Colonic mucosa (tissue), 4 donors: ENCODE measurements around the gene IL12RB1. TPM values are rescaled to one million over a fixed set of nuclear protein-coding genes. Genes with fewer than 3 reads are reported as not detected.

Source experiments
- DNase-seq: peaks from one replicate; pipeline ENCODE4 v3.0.0-alpha.2; 2020
- H3K27ac ChIP-seq: fragments of 200-600 bp; one replicate; pipeline ENCODE4 v1.8.0; 2021
- H3K27me3 ChIP-seq: fragments of 200-600 bp; one replicate; pipeline ENCODE4 v1.8.0; 2021
- H3K36me3 ChIP-seq: fragments of 200-600 bp; one replicate; pipeline ENCODE4 v1.8.0; 2021
- H3K4me1 ChIP-seq: fragments of 200-600 bp; one replicate; pipeline ENCODE4 v1.8.0; 2021; ENCODE audit warnings: mild to moderate bottlenecking
- H3K4me3 ChIP-seq: fragments of 200-600 bp; one replicate; pipeline ENCODE4 v1.8.0; 2021
- H3K9ac ChIP-seq, 2 donors: one replicate each; pipeline ENCODE4 v1.7.0; 2013; ENCODE audit warnings: control low read depth in 2 of 2, low read depth in 2 of 2, low read length in 2 of 2
- H3K9me3 ChIP-seq: fragments of 200-600 bp; one replicate; pipeline ENCODE4 v1.8.0; 2021
- CTCF ChIP-seq: fragments of 200-600 bp; IDR thresholded peaks from one replicate; pipeline ENCODE4 v1.8.0; 2022; ENCODE audit warnings: antibody characterized with exemption, mild to moderate bottlenecking
- intact Hi-C: fragments of 100-400 bp; cut with DNase I; formaldehyde crosslinking; loops from one replicate; pipeline ENCODE4 v1.14.1; 2022
- total RNA-seq, 2 donors: library from RNA; stranded (reverse); fragmentation: NEBNext Ultra II Directional in 1 of 2; extraction: Animal tissue kit (Norgen Biotek cat#: 25700) in 1 of 2; gene quantifications; one replicate each; pipeline ENCODE4 v1.2.1, GENCODE V29; 2021
- donor health status: healthy.
- donor health status: DM: no; HTN: no; CAD: no.
- donor health status: DM: no; HTN: no; CAD: no.

IL12RB1 gene
- total RNA-seq, 2 donors from 2014 or later, result 0.53 to 1.1 TPM

GRCh38 chr19:18020212-18021085 lies 66.3 kb downstream of the IL12RB1 start:
- DNase-seq, result peak; percentile 69
- Histone ChIP-seq H3K9me3 (no peaks in the 10 kb centered on the region), H3K9ac (peak overlapping the region; percentile 40 to 54), H3K4me3 (no peak overlapping the region), H3K27ac (peak overlapping the region; percentile 43), H3K36me3 (no peaks in the 10 kb centered on the region), H3K4me1 (peaks cover 17% of the 10 kb centered on the region), H3K27me3 (no peaks in the 10 kb centered on the region)
- peak; percentile 6 for TF ChIP-seq CTCF
- intact Hi-C loops, result no loop called here

GRCh38 chr19:18017275-18018083 lies 69.3 kb downstream of the IL12RB1 start:
- H3K27ac ChIP-seq, result peak overlapping the region; percentile 13
- no peaks in the 10 kb centered on the region for H3K9me3 ChIP-seq
- no peak for DNase-seq
- H3K36me3 ChIP-seq, result no peaks in the 10 kb centered on the region
- H3K4me3 ChIP-seq, result no peak overlapping the region
- no peak for TF ChIP-seq CTCF
- peaks cover 17% of the 10 kb centered on the region for H3K4me1 ChIP-seq
- intact Hi-C loops, result no loop called here
- no peaks in the 10 kb centered on the region for H3K27me3 ChIP-seq
- no peak overlapping the region for H3K9ac ChIP-seq

- no peaks in the 10 kb centered on the region for H3K9me3 ChIP-seq
- DNase-seq, result no peak
- H3K36me3 ChIP-seq, result peaks cover 2% of the 10 kb centered on the region
- no peaks in the 10 kb centered on the region for H3K27me3 ChIP-seq
- TF ChIP-seq CTCF, result no peak
- H3K9ac ChIP-seq, result no peak overlapping the region
- no peak overlapping the region for H3K4me3 ChIP-seq
- intact Hi-C loops, result no loop called here
- H3K4me1 ChIP-seq, result peaks cover 12% of the 10 kb centered on the region
- no peak overlapping the region for H3K27ac ChIP-seq
Observed at GRCh38 chr19:18016209-18016910, 70.4 kb downstream of the IL12RB1 start.

- Histone ChIP-seq H3K9ac (peak overlapping the region in 1 of 2 donors; percentile 12), H3K4me1 (peaks cover 3% of the 10 kb centered on the region), H3K27ac (no peak overlapping the region), H3K27me3 (no peaks in the 10 kb centered on the region), H3K36me3 (peaks cover 9% of the 10 kb centered on the region), H3K4me3 (no peak overlapping the region), H3K9me3 (no peaks in the 10 kb centered on the region)
- intact Hi-C loops, result no loop called here
- no peak for TF ChIP-seq CTCF
- DNase-seq, result no peak
Observed at GRCh38 chr19:18014197-18014596, 72.5 kb downstream of the IL12RB1 start.
